ENCODE data around the gene DPYSL5.
"Not testable (repeated sequence)": the region's sequence is repeated elsewhere in the genome, so short reads cannot be mapped to it uniquely, and the experiment has no call there.

DNA sequence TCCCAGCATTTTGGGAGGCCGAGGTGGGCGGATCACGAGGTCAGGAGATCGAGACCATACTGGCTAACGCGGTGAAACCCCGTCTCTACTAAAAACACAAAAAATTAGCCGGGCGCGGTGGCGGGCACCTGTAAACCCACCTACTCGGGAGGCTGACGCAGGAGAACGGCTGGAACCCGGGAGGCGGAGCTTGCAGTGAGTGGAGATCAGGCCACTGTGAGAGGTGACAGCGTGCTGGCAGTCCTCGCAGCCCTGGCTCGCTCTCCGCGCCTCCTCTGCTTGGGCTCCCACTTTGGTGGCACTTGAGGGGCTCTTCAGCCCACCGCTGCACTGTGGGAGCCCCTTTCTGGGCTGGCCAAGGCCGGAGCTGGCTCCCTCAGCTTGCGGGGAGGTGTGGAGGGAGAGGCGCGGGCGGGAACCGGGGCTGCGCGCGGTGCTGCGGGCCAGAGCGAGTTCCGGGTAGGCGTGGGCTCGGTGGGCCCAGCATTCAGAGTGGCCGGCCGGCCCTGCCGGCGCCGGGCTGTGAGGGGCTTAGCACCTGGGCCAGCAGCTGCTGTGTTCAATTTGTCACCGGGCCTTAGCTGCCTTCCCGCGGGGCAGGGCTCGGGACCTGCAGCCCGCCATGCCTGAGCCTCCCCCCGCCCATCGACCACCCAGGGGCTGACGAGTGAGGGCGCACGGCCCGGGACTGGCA lies 33.7 kb upstream of the DPYSL5 start:
- TF ChIP-seq CTCF, POLR2A (IDR thresholded peaks at IDR 0.05): not testable (repeated sequence)

All from body of pancreas (tissue), 4 donors.